ENCODE measurements around the gene EPHA5.

The EPHA5 gene
- total RNA-seq: 0 reads per million in 2 experiments

- DNase-seq (ENCODE audit: low read depth): no peak
Observed at GRCh38 chr4:65670331-65671031, at the start of gene EPHA5. Gene EPHA5, minus strand, starts transcription at chr4:65670489. Its CDS starts 747 bp downstream, at chr4:65669742.

GRCh38 chr4:65719635-65720034, 49.3 kb upstream of the EPHA5 start:
- no peak for DNase-seq (ENCODE audit: low read depth)

- no peak for DNase-seq (ENCODE audit: low read depth)
Observed at GRCh38 chr4:65698631-65699030, 28.3 kb upstream of the EPHA5 start.

- no peak for DNase-seq (ENCODE audit: low read depth)
Observed at GRCh38 chr4:65696436-65696835, 26.1 kb upstream of the EPHA5 start.

GRCh38 chr4:65671372-65671771, 1.1 kb upstream of the EPHA5 start:
- DNase-seq (ENCODE audit: low read depth): no peak

- DNase-seq (ENCODE audit: low read depth): no peak
Observed at GRCh38 chr4:65670020-65670330, 314 bp downstream of the EPHA5 start.

- DNase-seq (ENCODE audit: low read depth): no peak
Observed at GRCh38 chr4:65669111-65670019, 924 bp downstream of the EPHA5 start.

GRCh38 chr4:65668201-65669089, 1.8 kb downstream of the EPHA5 start:
- no peak for DNase-seq (ENCODE audit: low read depth)

- no peak for DNase-seq (ENCODE audit: low read depth)
Observed at GRCh38 chr4:65667506-65668041, 2.7 kb downstream of the EPHA5 start.

- no peak for DNase-seq (ENCODE audit: low read depth)
Observed at GRCh38 chr4:65665771-65666523, 4.3 kb downstream of the EPHA5 start.

- DNase-seq (ENCODE audit: low read depth): no peak
Observed at GRCh38 chr4:65661471-65661870, 8.8 kb downstream of the EPHA5 start.

- no peak for DNase-seq (ENCODE audit: low read depth)
Observed at GRCh38 chr4:65658117-65658516, 12.2 kb downstream of the EPHA5 start.

- DNase-seq (ENCODE audit: low read depth): no peak
Observed at GRCh38 chr4:65656008-65656407, 14.3 kb downstream of the EPHA5 start.

- no peak for DNase-seq (ENCODE audit: low read depth)
Observed at GRCh38 chr4:65654976-65655375, 15.3 kb downstream of the EPHA5 start.

- no peak for DNase-seq (ENCODE audit: low read depth)
Observed at GRCh38 chr4:65653740-65654361, 16.4 kb downstream of the EPHA5 start.

GRCh38 chr4:65651751-65652150, 18.5 kb downstream of the EPHA5 start:
- DNase-seq (ENCODE audit: low read depth): no peak

GRCh38 chr4:65651031-65651430, 19.3 kb downstream of the EPHA5 start:
- DNase-seq (ENCODE audit: low read depth): no peak

- no peak for DNase-seq (ENCODE audit: low read depth)
Observed at GRCh38 chr4:65646136-65646535, 24.2 kb downstream of the EPHA5 start.

GRCh38 chr4:65645185-65645584, 25.1 kb downstream of the EPHA5 start:
- no peak for DNase-seq (ENCODE audit: low read depth)

GRCh38 chr4:65635051-65635821, 35.1 kb downstream of the EPHA5 start:
- no peak for DNase-seq (ENCODE audit: low read depth)

Data from T follicular helper cell (primary cell).